Measurements from ENCODE around the gene BCAP31.

BCAP31 gene

GRCh38 chrX:153672531-153673427 lies 51.4 kb downstream of the BCAP31 start:
- peaks cover 9% of the 10 kb centered on the region for H3K4me1 ChIP-seq (ENCODE audit: insufficient read depth, poor library complexity, severe bottlenecking)
- no peaks in the 10 kb centered on the region for H3K27me3 ChIP-seq (ENCODE audit: insufficient read depth, poor library complexity, severe bottlenecking)
- H3K36me3 ChIP-seq (ENCODE audit: low read depth) = no peaks in the 10 kb centered on the region
- H3K4me3 ChIP-seq (ENCODE audit: severe bottlenecking) = no peak overlapping the region
- TF ChIP-seq CTCF (IDR thresholded peaks at IDR 0.05; ENCODE audit: poor library complexity, severe bottlenecking) = no peak
- no peaks in the 10 kb centered on the region for H3K9me3 ChIP-seq (ENCODE audit: severe bottlenecking)
- H3K27ac ChIP-seq (ENCODE audit: poor library complexity, severe bottlenecking) = no peak overlapping the region
- no peak for ATAC-seq (ENCODE audit: low read depth)
- no peak for DNase-seq (ENCODE audit: low spot score)

GRCh38 chrX:153671589-153672530 lies 52.3 kb downstream of the BCAP31 start:
- Histone ChIP-seq H3K4me1 (ENCODE audit: insufficient read depth, poor library complexity, severe bottlenecking) (peaks cover 9% of the 10 kb centered on the region), H3K27me3 (ENCODE audit: insufficient read depth, poor library complexity, severe bottlenecking) (no peaks in the 10 kb centered on the region), H3K27ac (ENCODE audit: poor library complexity, severe bottlenecking) (no peak overlapping the region), H3K9me3 (ENCODE audit: severe bottlenecking) (no peaks in the 10 kb centered on the region), H3K4me3 (ENCODE audit: severe bottlenecking) (no peak overlapping the region), H3K36me3 (ENCODE audit: low read depth) (no peaks in the 10 kb centered on the region)
- DNase-seq (ENCODE audit: low spot score) (no peak), ATAC-seq (ENCODE audit: low read depth) (no peak)
- TF ChIP-seq CTCF (IDR thresholded peaks at IDR 0.05; ENCODE audit: poor library complexity, severe bottlenecking) = no peak

GRCh38 chrX:153670748-153671588 lies 53.2 kb downstream of the BCAP31 start:
- H3K4me1 ChIP-seq (ENCODE audit: insufficient read depth, poor library complexity, severe bottlenecking) = peaks cover 5% of the 10 kb centered on the region
- no peaks in the 10 kb centered on the region for H3K9me3 ChIP-seq (ENCODE audit: severe bottlenecking)
- H3K27me3 ChIP-seq (ENCODE audit: insufficient read depth, poor library complexity, severe bottlenecking) = no peaks in the 10 kb centered on the region
- TF ChIP-seq CTCF (IDR thresholded peaks at IDR 0.05; ENCODE audit: poor library complexity, severe bottlenecking) = no peak
- ATAC-seq (ENCODE audit: low read depth) = no peak
- H3K36me3 ChIP-seq (ENCODE audit: low read depth) = no peaks in the 10 kb centered on the region
- no peak for DNase-seq (ENCODE audit: low spot score)
- H3K4me3 ChIP-seq (ENCODE audit: severe bottlenecking) = no peak overlapping the region
- no peak overlapping the region for H3K27ac ChIP-seq (ENCODE audit: poor library complexity, severe bottlenecking)

GRCh38 chrX:153669901-153670731 lies 54.1 kb downstream of the BCAP31 start:
- no peaks in the 10 kb centered on the region for H3K4me1 ChIP-seq (ENCODE audit: insufficient read depth, poor library complexity, severe bottlenecking)
- H3K27me3 ChIP-seq (ENCODE audit: insufficient read depth, poor library complexity, severe bottlenecking) = no peaks in the 10 kb centered on the region
- H3K36me3 ChIP-seq (ENCODE audit: low read depth) = no peaks in the 10 kb centered on the region
- H3K9me3 ChIP-seq (ENCODE audit: severe bottlenecking) = no peaks in the 10 kb centered on the region
- no peak overlapping the region for H3K27ac ChIP-seq (ENCODE audit: poor library complexity, severe bottlenecking)
- no peak for ATAC-seq (ENCODE audit: low read depth)
- no peak overlapping the region for H3K4me3 ChIP-seq (ENCODE audit: severe bottlenecking)
- no peak for DNase-seq (ENCODE audit: low spot score)
- no peak for TF ChIP-seq CTCF (IDR thresholded peaks at IDR 0.05; ENCODE audit: poor library complexity, severe bottlenecking)

Measured in RWPE2 (cell line).